ENCODE measurements around the gene SUSD1.
"Not testable (repeated sequence)": the region's sequence is repeated elsewhere in the genome, so short reads cannot be mapped to it uniquely, and the experiment has no call there.

The SUSD1 gene

DNA sequence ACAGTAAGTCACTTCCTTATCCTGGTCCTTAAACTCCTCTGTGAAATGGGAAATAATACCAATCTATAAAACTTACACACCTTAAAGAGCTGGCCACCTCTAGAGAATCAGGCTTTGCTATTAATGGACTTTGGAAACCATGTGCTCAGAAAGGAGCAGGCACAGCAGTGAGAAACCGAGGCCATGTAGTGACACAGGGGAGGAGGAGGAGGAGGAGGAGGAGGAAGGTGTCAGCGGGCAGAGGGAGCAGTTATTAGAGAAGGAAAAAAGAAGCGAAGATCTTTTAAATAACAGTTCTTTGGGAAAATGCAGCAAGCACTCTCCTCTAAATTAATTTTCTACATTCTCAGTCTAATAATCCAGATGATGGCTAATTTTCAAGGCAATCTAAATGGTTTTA is 38.0 kb downstream of the SUSD1 start:
- H2AFZ ChIP-seq (ENCODE audit: low read depth) = no peak overlapping the region
- H3K4me2 ChIP-seq = no peak overlapping the region
- no peak overlapping the region for H3K9ac ChIP-seq
- H3K4me3 ChIP-seq (IDR thresholded peaks at IDR 0.05; ENCODE audit: insufficient read depth, low read depth, low read length) = no peak overlapping the region
- TF ChIP-seq, protein P1, sequence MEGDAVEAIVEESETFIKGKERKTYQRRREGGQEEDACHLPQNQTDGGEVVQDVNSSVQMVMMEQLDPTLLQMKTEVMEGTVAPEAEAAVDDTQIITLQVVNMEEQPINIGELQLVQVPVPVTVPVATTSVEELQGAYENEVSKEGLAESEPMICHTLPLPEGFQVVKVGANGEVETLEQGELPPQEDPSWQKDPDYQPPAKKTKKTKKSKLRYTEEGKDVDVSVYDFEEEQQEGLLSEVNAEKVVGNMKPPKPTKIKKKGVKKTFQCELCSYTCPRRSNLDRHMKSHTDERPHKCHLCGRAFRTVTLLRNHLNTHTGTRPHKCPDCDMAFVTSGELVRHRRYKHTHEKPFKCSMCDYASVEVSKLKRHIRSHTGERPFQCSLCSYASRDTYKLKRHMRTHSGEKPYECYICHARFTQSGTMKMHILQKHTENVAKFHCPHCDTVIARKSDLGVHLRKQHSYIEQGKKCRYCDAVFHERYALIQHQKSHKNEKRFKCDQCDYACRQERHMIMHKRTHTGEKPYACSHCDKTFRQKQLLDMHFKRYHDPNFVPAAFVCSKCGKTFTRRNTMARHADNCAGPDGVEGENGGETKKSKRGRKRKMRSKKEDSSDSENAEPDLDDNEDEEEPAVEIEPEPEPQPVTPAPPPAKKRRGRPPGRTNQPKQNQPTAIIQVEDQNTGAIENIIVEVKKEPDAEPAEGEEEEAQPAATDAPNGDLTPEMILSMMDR (conservative IDR thresholded peaks at IDR 0.05; ENCODE audit: low read depth, low read length) = no peak
- H3K4me1 ChIP-seq (ENCODE audit: low read depth, poor library complexity, severe bottlenecking) = peaks cover 9% of the 10 kb centered on the region
- no peaks in the 10 kb centered on the region for H3K79me2 ChIP-seq (ENCODE audit: insufficient read depth, low read depth)
- H3K27me3 ChIP-seq (ENCODE audit: insufficient read depth, low read depth) = no peaks in the 10 kb centered on the region
- H3K27ac ChIP-seq = no peak overlapping the region
- no peaks in the 10 kb centered on the region for H4K20me1 ChIP-seq (ENCODE audit: insufficient read depth)
- no peaks in the 10 kb centered on the region for H3K36me3 ChIP-seq (ENCODE audit: insufficient read depth)

DNA sequence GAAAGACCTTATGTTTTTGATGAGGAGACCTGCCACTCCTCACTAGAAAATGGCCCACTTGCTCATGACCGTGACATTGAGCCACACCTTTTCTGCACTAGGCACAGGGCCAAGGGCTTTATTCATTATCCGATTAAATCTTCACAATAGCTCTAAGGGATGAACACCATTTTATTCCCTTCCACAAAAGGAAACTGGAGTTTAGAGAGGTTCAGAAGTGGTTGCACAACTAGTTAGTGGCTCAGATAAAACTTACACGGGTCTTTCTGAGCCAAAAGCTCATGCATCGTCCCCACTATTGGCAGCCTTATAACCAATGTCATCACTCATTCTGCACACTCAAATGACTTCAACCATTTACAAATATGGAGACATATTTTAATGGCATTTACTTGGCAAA is 39.4 kb downstream of the SUSD1 start:
- Histone ChIP-seq H3K36me3 (ENCODE audit: insufficient read depth) (no peaks in the 10 kb centered on the region), H3K4me2 (no peak overlapping the region), H3K4me1 (ENCODE audit: low read depth, poor library complexity, severe bottlenecking) (peaks cover 6% of the 10 kb centered on the region), H3K79me2 (ENCODE audit: insufficient read depth, low read depth) (no peaks in the 10 kb centered on the region), H3K4me3 (IDR thresholded peaks at IDR 0.05; ENCODE audit: insufficient read depth, low read depth, low read length) (no peak overlapping the region), H2AFZ (ENCODE audit: low read depth) (no peak overlapping the region), H3K27me3 (ENCODE audit: insufficient read depth, low read depth) (no peaks in the 10 kb centered on the region), H3K9ac (no peak overlapping the region), H4K20me1 (ENCODE audit: insufficient read depth) (no peaks in the 10 kb centered on the region), H3K27ac (no peak overlapping the region)
- TF ChIP-seq, protein P1 (conservative IDR thresholded peaks at IDR 0.05; ENCODE audit: low read depth, low read length) = no peak

DNA sequence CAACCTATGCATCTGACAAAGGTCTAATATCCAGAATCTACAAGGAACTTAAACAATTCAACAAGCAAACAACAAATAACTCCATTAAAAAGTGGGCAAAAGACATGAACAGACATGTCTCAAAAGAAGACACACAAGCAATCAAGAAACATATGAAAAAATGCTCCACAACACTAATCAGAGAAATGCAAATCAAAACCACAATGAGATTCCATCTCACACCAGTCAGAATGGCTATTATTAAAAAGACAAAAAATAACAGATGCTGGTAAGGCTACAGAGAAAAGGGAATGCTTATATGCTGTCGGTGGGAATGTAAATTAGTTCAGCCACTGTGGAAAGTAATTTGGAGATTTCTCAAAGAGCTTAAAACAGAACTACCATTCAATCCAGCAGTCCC is 41.3 kb downstream of the SUSD1 start:
- not testable (repeated sequence) for H3K4me2 ChIP-seq; H3K4me1 ChIP-seq (ENCODE audit: low read depth, poor library complexity, severe bottlenecking); H3K9ac ChIP-seq; H3K36me3 ChIP-seq (ENCODE audit: insufficient read depth); H3K27ac ChIP-seq; H3K27me3 ChIP-seq (ENCODE audit: insufficient read depth, low read depth); H4K20me1 ChIP-seq (ENCODE audit: insufficient read depth); H2AFZ ChIP-seq (ENCODE audit: low read depth); H3K79me2 ChIP-seq (ENCODE audit: insufficient read depth, low read depth); H3K4me3 ChIP-seq (IDR thresholded peaks at IDR 0.05; ENCODE audit: insufficient read depth, low read depth, low read length)

DNA sequence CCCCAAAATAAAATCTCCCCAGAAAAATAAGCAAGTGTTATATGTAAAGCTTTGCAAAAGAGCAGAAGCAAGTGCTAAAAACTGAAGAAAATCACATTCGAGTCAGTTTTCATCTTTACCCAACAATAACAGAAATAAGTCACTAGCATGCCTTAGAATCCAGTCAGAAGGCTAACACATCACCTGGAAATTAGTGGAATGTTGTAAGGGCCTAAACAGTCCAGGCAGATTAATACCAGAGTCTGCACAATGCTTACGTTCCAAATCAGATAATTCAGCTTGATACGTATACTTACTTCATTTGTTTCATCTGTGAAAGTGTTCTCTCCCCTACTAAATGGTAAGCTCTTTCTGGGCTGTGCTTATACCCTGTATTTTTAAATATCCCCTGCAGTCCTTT is 42.7 kb downstream of the SUSD1 start:
- Histone ChIP-seq H3K9ac (no peak overlapping the region), H2AFZ (ENCODE audit: low read depth) (no peak overlapping the region), H3K4me3 (IDR thresholded peaks at IDR 0.05; ENCODE audit: insufficient read depth, low read depth, low read length) (no peak overlapping the region), H3K4me1 (ENCODE audit: low read depth, poor library complexity, severe bottlenecking) (no peaks in the 10 kb centered on the region), H3K36me3 (ENCODE audit: insufficient read depth) (no peaks in the 10 kb centered on the region), H3K79me2 (ENCODE audit: insufficient read depth, low read depth) (no peaks in the 10 kb centered on the region), H4K20me1 (ENCODE audit: insufficient read depth) (no peaks in the 10 kb centered on the region), H3K27me3 (ENCODE audit: insufficient read depth, low read depth) (no peaks in the 10 kb centered on the region), H3K27ac (no peak overlapping the region), H3K4me2 (no peak overlapping the region)
- TF ChIP-seq, protein P1 (conservative IDR thresholded peaks at IDR 0.05; ENCODE audit: low read depth, low read length) = no peak

DNA sequence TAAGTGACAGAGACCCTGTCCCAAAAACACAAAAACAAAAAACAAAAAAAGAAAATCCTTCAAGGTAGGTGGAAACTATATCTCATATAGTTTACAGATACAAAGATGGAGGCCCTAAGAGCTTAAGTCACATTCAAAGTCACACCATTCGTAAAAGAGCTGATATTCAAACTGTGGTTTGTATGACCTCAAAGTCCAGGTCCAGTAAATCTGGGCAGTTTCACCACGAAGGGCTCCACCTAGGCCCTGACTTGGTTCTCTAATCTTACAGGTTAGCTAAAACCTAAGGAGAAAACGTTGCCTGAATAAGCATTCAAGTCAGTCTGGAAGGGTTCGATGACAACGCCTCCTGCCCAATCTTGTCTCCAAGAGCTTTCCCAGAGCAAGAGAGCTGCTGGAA is 44.1 kb downstream of the SUSD1 start:
- Histone ChIP-seq H3K9ac (no peak overlapping the region), H3K4me3 (IDR thresholded peaks at IDR 0.05; ENCODE audit: insufficient read depth, low read depth, low read length) (no peak overlapping the region), H3K79me2 (ENCODE audit: insufficient read depth, low read depth) (no peaks in the 10 kb centered on the region), H4K20me1 (ENCODE audit: insufficient read depth) (no peaks in the 10 kb centered on the region), H3K36me3 (ENCODE audit: insufficient read depth) (no peaks in the 10 kb centered on the region), H3K27me3 (ENCODE audit: insufficient read depth, low read depth) (no peaks in the 10 kb centered on the region), H3K4me1 (ENCODE audit: low read depth, poor library complexity, severe bottlenecking) (no peaks in the 10 kb centered on the region), H3K4me2 (no peak overlapping the region), H3K27ac (no peak overlapping the region), H2AFZ (ENCODE audit: low read depth) (no peak overlapping the region)
- TF ChIP-seq, protein P1 (conservative IDR thresholded peaks at IDR 0.05; ENCODE audit: low read depth, low read length) = no peak
